GM12878 (cell line): ENCODE results near the gene B9D2. TPM values are rescaled to one million over a fixed set of nuclear protein-coding genes. Genes with fewer than 3 reads are reported as not detected.

Experiments used
- BCL3 ChIP-seq: IDR thresholded peaks from 2 replicates; pipeline ENCODE4 v1.6.1; 2011; ENCODE audit warnings: borderline replicate concordance, low read depth, mild to moderate bottlenecking, moderate library complexity, low read length; ENCODE audit not compliant: insufficient read depth, poor library complexity, severe bottlenecking
- BMI1 ChIP-seq: fragments of 450-650 bp; IDR thresholded peaks from 2 replicates; pipeline ENCODE4 v1.6.1; 2016; ENCODE audit warnings: mild to moderate bottlenecking, moderate library complexity, borderline replicate concordance
- CBX3 ChIP-seq: fragments of 200-600 bp; sonication (generic); IDR thresholded peaks from 2 replicates; pipeline ENCODE4 v1.6.1; 2016; ENCODE audit warnings: low read depth, borderline replicate concordance
- CEBPZ ChIP-seq: fragments of 150-350 bp; IDR thresholded peaks from 2 replicates; pipeline ENCODE4 v1.6.1; 2016; ENCODE audit warnings: low read depth, low read length
- CHD1 ChIP-seq: IDR thresholded peaks from 2 replicates; pipeline ENCODE4 v1.6.1; 2012; ENCODE audit warnings: low read depth, low read length, improper control_type of control experiment
- CHD4 ChIP-seq: fragments of 200-600 bp; sonication (generic); IDR thresholded peaks from 2 replicates; pipeline ENCODE4 v1.6.1; 2016; ENCODE audit warnings: mild to moderate bottlenecking
- CREB1 ChIP-seq: IDR thresholded peaks from 2 replicates; pipeline ENCODE4 v1.6.1; 2012; ENCODE audit warnings: low read depth, mild to moderate bottlenecking, inconsistent platforms
- CREM ChIP-seq: IDR thresholded peaks from 2 replicates; pipeline ENCODE4 v1.6.1; 2014; ENCODE audit warnings: antibody characterized with exemption, low read depth
- E4F1 ChIP-seq: fragments of 450-650 bp; IDR thresholded peaks from 2 replicates; pipeline ENCODE4 v1.6.1; 2018; ENCODE audit warnings: borderline replicate concordance, mild to moderate bottlenecking; ENCODE audit not compliant: partially characterized antibody
- IRF4 ChIP-seq: IDR thresholded peaks from 2 replicates; pipeline ENCODE4 v1.6.1; 2011; ENCODE audit warnings: low read depth, low read length
- JUNB ChIP-seq: IDR thresholded peaks from 2 replicates; pipeline ENCODE4 v1.6.1; 2016; ENCODE audit warnings: antibody characterized with exemption, mild to moderate bottlenecking
- MTA3 ChIP-seq: IDR thresholded peaks from 2 replicates; pipeline ENCODE4 v1.6.1; 2012; ENCODE audit warnings: low read length, inconsistent platforms, borderline replicate concordance
- NBN ChIP-seq: fragments of 450-650 bp; IDR thresholded peaks from 2 replicates; pipeline ENCODE4 v1.6.1; 2016
- NRF1 ChIP-seq: conservative IDR thresholded peaks from 2 replicates; pipeline ENCODE4 v1.6.1; 2011; ENCODE audit warnings: mild to moderate bottlenecking, low read depth, low read length, improper control_type of control experiment
- RB1 ChIP-seq: fragments of 450-650 bp; formaldehyde crosslinking; IDR thresholded peaks from 2 replicates; pipeline ENCODE4 v1.6.1; 2017; ENCODE audit warnings: mild to moderate bottlenecking, borderline replicate concordance
- RELA ChIP-seq: fragments of 450-650 bp; IDR thresholded peaks from 2 replicates; pipeline ENCODE4 v1.8.0; 2014; ENCODE audit warnings: borderline replicate concordance; ENCODE audit not compliant: partially characterized antibody
- SKIL ChIP-seq: fragments of 450-650 bp; IDR thresholded peaks from 2 replicates; pipeline ENCODE4 v1.6.1; 2017; ENCODE audit warnings: mild to moderate bottlenecking, low read depth, inconsistent platforms; ENCODE audit not compliant: poor library complexity, severe bottlenecking
- SMAD1 ChIP-seq: fragments of 450-650 bp; IDR thresholded peaks from 2 replicates; pipeline ENCODE4 v1.6.1; 2018; ENCODE audit warnings: mild to moderate bottlenecking, low read depth; ENCODE audit not compliant: partially characterized antibody
- SP1 ChIP-seq: IDR thresholded peaks from one replicate; pipeline ENCODE4 v1.6.1; 2011; ENCODE audit warnings: low read depth, low read length
- ZBED1 ChIP-seq: IDR thresholded peaks from 2 replicates; pipeline ENCODE4 v1.6.1; 2016; ENCODE audit warnings: borderline replicate concordance
- ZNF622 ChIP-seq: fragments of 450-650 bp; IDR thresholded peaks from 2 replicates; pipeline ENCODE4 v1.6.1; 2017; ENCODE audit warnings: mild to moderate bottlenecking, inconsistent platforms
- polyA plus RNA-seq, 11 experiments: library from polyadenylated mRNA; depleted of rRNA in 4 of 11; unstranded in 6 of 11; stranded (reverse) in 5 of 11; fragments of >200 nt; fragmentation: Nextera tagmentation in 4 of 11; fragmentation: Illumina TruSeq in 1 of 11; extraction: Ambion mirVana in 4 of 11; extraction: Trizol in 1 of 11; gene quantifications; 1 replicate in 1 of 11; 2 replicates in 10 of 11; pipeline versions ENCODE4 v1.2.1 to v1.2.3, GENCODE V29; 2011 to 2016; ENCODE audit warnings: inconsistent platforms in 2 of 11, missing spikeins in 2 of 11, low read depth in 1 of 11
- total RNA-seq, 4 experiments: library from RNA; depleted of rRNA in 3 of 4; stranded (reverse); fragments of >200 nt in 3 of 4; fragmentation: Illumina TruSeq in 1 of 4; extraction: Trizol in 1 of 4; gene quantifications; 2 replicates each; pipeline versions ENCODE4 v1.2.1 to v1.2.3, GENCODE V29; 2013 to 2021

B9D2 gene
- total and polyA plus RNA-seq, 10 of the 15 experiments (the other 5 are each of a cell fraction or from before 2014, with no cell fraction given) = 2.4 to 12.4 (median 5.0) TPM

- TF ChIP-seq E4F1 (no peak), CBX3 (no peak), BMI1 (no peak), CHD1 (no peak), CHD4 (no peak), RB1 (no peak), IRF4 (no peak), SP1 (no peak), ZNF622 (no peak), SMAD1 (no peak), JUNB (no peak), CREM (peak; percentile 61), NRF1 (no peak), CREB1 (peak; percentile 66), ZBED1 (no peak), CEBPZ (no peak), BCL3 (peak; percentile 7), MTA3 (no peak), RELA (no peak), NBN (no peak), SKIL (no peak)
Observed at GRCh38 chr19:41325947-41326706, 37.8 kb downstream of the B9D2 start (continued).
